Endometrium (tissue), 2 donors: ENCODE results near the gene CELF2.
"Not testable (repeated sequence)": the region's sequence is repeated elsewhere in the genome, so short reads cannot be mapped to it uniquely, and the experiment has no call there.

Source experiments
- FAIRE-seq: peaks from 2 replicates; lab custom pipeline; 2012; peaks lifted over from hg19 to GRCh38; lab: Jason Lieb, UNC
- donor health status: control.
- donor health status: control.

Gene CELF2

GRCh38 chr10:11176746-11177145 is 159.1 kb downstream of the CELF2 start:
- FAIRE-seq = no peak

DNA sequence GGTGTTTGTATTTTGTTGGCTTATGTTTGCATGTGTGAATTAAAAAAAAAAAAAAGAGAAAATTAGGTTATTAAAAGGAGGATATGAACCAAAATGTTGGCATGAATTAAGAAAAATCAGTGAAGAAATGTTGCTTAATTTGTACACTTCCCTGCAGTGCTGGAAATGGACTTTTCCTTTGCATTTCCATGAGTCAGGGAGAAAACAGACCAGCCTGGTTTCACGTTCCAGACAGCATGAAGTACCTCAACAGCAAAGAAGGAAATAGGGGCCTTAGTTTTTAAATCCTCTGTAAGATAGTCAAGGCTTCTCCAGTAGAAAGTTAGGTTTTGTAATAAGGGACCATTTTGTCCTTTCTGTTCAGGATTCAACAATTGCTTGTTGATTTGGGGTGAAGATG is 159.7 kb downstream of the CELF2 start:
- FAIRE-seq = no peak

- no peak for FAIRE-seq
These were observed 160.3 kb downstream of the CELF2 start for GRCh38 chr10:11177926-11178471.

DNA sequence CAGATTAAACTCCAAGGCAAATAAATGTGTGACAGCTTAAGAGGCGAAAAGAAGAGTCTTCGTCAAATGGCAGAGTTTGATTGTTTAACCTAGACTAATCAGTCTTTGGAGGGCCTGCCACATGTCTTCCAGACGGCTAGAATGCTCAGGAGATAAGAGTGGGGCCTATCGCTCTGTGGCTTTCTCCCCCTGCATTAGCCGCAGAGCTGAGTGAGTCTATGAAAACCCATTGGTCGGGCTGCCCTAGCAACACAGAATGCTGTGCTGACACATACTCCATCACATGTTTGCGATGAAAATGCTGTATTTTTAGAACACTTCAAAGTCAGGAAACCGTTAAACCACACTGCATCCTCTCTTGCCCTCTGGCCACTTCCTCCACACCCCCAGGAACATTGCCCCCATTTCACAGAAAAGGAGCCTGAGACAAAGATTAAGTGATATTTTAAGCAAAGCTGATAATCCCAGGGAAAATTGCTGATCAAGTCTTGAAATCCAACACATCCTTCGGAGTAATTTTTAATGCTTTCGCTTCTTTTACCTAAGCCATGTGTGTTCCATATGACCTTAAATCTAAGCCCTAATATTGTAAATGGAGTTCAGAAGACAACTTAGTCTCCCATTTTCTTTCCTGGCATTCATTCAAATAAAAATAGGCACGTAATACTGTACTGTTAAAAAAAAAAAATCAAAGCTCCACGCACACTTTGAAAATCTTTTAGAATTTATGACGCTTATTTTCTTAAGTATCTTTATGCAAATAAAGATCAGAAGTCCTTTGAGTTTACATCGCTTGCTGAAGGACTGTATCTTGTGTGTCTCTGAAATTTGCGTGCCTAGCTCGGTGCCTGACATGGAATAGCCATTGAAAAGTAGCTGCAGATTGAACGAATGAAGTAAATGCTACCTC is 161.2 kb downstream of the CELF2 start:
- FAIRE-seq = no peak

DNA sequence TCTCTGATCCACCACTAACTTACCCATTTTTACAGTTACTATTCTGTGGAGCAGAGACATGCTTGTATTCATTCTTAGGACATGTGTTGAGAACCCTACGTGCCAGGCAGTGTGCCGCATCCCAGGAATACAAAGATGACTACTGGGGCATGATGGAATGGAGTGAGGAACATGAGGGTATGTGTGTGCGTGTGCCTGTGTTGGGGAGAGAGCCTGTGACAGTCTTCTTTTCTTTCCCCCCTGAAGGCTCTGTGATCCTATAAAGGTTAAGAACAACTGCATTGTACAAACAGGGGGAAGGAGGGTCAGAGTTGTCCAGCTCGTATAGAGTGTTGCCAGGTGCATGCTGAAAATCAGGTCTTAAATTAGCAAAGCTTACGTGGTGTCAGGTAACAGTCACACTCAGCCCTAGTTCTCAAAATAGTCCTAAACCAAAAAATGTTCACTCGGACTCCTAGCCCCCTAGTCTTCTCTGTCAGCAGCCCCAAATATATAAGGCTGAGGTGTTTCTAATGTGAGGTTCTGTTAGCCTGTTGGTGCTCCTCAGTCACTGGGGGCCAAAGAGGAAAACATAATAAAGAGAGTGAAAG is 161.9 kb downstream of the CELF2 start:
- FAIRE-seq = no peak

GRCh38 chr10:11180228-11180627 is 162.6 kb downstream of the CELF2 start:
- FAIRE-seq = no peak

DNA sequence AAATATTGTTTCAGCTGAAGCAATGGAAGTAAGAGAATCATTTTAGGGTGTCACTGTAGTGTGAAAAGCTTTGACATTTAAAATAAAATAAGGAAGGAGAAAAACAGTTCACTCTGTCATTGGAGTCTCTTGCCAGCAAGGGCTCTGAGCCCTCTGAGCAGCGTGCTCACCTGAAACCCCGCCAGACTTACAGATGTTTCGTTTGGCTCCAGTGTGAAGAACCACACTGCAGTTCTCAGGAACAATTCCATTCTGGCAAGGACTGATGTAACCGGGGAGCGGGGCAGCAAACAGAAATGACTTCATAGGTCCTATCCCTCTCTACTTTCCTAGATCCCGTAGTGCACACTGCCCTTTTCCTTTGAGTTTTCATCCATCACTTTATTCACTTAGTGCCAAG is 164.3 kb downstream of the CELF2 start:
- no peak for FAIRE-seq

DNA sequence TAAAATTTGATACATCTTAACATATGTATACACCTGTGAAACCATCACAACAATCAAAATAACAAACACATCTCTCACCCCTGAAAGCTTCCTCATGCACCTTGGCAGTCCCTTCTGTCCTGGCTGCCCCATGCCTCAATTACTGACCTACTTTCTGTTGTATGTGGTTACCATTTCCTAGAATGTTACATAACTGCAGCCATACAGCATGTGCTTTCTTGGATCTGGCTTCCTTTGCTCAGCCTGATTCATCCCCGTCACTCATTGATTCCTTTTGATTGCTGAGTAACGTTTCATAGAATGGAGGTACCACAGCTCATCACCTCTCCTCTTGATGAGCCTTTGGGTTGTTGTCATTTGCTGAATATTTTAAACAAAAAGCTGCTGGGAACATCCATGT is 165.3 kb downstream of the CELF2 start:
- no peak for FAIRE-seq

GRCh38 chr10:11184093-11184492 is 166.4 kb downstream of the CELF2 start:
- FAIRE-seq = no peak

DNA sequence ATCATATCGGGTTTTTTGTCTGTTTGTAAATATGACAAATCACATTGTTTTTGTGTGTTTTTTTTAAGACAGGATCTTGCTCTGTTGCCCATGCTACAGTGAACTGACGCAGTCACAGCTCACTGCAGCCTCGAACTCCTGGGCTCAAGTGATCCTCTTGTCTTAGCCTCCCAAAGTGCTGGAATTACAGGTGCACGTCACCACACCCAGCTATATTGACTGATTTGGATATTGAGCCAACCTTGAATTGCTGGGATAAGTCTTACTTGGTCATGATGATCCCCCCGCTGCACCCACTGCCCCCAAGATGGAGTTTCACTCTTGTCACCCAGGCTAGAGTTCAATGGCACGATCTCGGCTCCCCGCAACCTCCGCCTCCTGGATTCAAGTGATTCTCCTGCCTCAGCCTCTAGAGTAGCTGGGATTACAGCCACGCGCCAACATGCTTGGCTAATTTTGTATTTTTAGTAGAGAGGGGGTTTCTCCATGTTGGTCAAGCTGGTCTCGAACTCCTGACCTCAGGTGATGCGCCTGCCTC is 167.5 kb downstream of the CELF2 start:
- not testable (repeated sequence) for FAIRE-seq

GRCh38 chr10:11186374-11186773 is 168.7 kb downstream of the CELF2 start:
- no peak for FAIRE-seq

DNA sequence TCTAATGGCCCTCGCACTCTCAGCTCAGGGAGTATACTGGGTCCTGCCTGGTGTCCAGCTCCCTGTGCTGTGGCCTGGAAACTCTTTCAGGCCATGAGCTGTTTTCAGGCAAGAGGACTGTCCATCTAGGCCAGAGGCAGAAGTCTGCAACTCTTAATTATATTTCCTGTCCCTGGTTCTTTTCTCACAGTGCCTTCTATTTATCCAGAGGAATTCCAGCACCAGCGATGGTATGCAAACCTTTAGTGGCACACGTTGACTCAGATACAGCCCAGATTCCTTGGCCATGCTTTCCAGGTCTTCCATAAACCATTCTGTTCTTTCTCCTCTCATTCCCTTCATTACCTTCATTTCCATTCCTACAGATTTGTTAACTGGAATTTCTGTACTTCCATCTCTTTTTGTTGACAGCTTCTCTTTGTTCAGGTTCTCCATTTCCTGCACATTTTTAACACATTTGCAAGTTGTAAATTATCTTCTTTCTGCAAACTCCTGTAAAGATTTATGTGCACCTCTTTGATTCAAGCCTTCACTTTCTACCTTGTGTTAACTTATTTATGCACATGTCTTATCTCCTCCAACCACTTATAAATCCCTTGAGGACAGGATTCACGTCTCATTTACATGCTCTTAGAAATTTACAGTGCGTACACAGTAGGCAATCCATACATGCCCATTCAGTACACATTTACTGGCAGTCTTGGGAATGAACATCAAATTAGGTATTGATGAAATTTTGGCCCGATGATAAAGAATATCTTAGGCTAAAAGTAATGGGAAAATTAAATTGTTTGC is 172.1 kb downstream of the CELF2 start:
- no peak for FAIRE-seq

- no peak for FAIRE-seq
These were observed 173.5 kb downstream of the CELF2 start for GRCh38 chr10:11191190-11191589.

DNA sequence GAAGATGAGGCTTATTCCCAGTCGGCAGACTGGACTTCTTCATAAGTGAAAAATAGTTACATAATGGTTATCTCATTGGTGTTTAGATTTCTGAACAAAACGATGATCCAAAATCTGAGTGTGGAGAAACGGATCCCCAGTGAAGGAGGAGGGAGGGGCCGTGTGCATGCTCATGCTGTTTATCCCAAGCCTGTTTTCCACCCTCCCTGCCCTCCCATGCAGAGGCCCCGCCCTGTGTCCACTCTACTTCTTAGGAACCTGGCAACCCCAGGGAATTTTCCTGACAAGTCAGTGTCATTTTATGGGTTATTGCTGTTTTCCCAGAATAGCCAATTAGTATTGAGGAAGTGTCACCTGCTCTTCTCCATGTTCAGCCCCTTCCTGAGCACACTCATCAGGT is 174.0 kb downstream of the CELF2 start:
- no peak for FAIRE-seq

GRCh38 chr10:11192304-11193000 is 174.8 kb downstream of the CELF2 start:
- FAIRE-seq = no peak

- FAIRE-seq = no peak
These were observed 175.4 kb downstream of the CELF2 start for GRCh38 chr10:11193001-11193551.

- no peak for FAIRE-seq
These were observed 177.4 kb downstream of the CELF2 start for GRCh38 chr10:11194859-11195586.

GRCh38 chr10:11195623-11196022 is 178.0 kb downstream of the CELF2 start:
- no peak for FAIRE-seq

GRCh38 chr10:11197266-11197712 is 179.6 kb downstream of the CELF2 start:
- no peak for FAIRE-seq

DNA sequence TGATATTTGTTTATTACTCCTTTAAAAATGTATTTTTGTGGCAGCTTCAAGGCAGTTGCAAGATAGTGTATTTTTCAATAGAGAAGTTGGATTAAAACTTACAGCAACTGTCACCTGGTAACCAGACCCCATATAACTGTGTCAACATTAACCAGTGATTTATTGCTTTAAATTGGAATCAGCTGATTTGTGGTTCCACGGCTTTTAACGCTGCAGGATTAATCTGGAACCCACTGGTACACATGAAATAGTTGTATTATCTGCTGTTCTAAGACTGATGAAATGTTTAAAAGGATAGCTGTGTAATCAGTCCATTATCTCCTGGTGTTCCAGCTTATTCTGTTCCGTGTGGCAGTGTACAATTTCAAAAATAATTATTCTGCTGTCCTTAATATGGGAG is 180.2 kb downstream of the CELF2 start:
- no peak for FAIRE-seq

GRCh38 chr10:11201911-11202310 is 184.2 kb downstream of the CELF2 start:
- FAIRE-seq = no peak
